ENCODE data around the gene PLA1A. TPM values are rescaled to one million over a fixed set of nuclear protein-coding genes. Genes with fewer than 3 reads are reported as not detected.
A peak's percentile ranks its signal among the peaks of the same experiment; 100 is the strongest.
"Not testable (repeated sequence)": the region's sequence is repeated elsewhere in the genome, so short reads cannot be mapped to it uniquely, and the experiment has no call there.

The PLA1A gene
- 1 to 10 TPM; 2.0 to 6.7 (median 3.9) TPM for total RNA-seq

- intact Hi-C loops (cut with DNase I) = no loop called here
- H3K36me3 ChIP-seq = no peaks in the 10 kb centered on the region
- H3K27ac ChIP-seq = peak within 1 kb of the TSS; percentile 12 to 62 (median 51)
- peaks cover 0 to 9% of the 10 kb centered on the region in 2 donors for H3K4me1 ChIP-seq
- no peak for DNase-seq
- no peaks in the 10 kb centered on the region for H3K9me3 ChIP-seq
- H3K27me3 ChIP-seq = no peaks in the 10 kb centered on the region
- H3K4me3 ChIP-seq (replicated peaks in 1 of 3) = no peak within 1 kb of the TSS
- no peak for TF ChIP-seq CTCF (IDR thresholded peaks at IDR 0.05)
- TF ChIP-seq POLR2A (IDR thresholded peaks at IDR 0.05) = no peak
- WGBS, 2 donors = 70 to 73% methylated on average over 7 of the region's 7 CpGs
Measured at GRCh38 chr3:119597548-119598288, at the start of gene PLA1A. PLA1A (plus strand) TSS chr3:119597885; CDS start chr3:119597914, 29 bp downstream.

GRCh38 chr3:119548341-119548740, 49.3 kb upstream of the PLA1A start:
- intact Hi-C loops (cut with DNase I) = no loop called here
- TF ChIP-seq CTCF (IDR thresholded peaks at IDR 0.05) (no peak), POLR2A (IDR thresholded peaks at IDR 0.05) (no peak)
- no peak overlapping the region for H3K27ac ChIP-seq
- DNase-seq = no peak
- 77 to 79% methylated on average over 3 of the region's 3 CpGs for WGBS, 2 donors
- H3K4me3 ChIP-seq (replicated peaks in 1 of 3) = no peak overlapping the region
- no peaks in the 10 kb centered on the region for H3K36me3 ChIP-seq
- no peaks in the 10 kb centered on the region for H3K27me3 ChIP-seq
- no peaks in the 10 kb centered on the region for H3K9me3 ChIP-seq
- no peaks in the 10 kb centered on the region for H3K4me1 ChIP-seq

GRCh38 chr3:119550192-119550910, 47.3 kb upstream of the PLA1A start:
- Histone ChIP-seq H3K27ac (no peak overlapping the region), H3K36me3 (no peaks in the 10 kb centered on the region), H3K9me3 (no peaks in the 10 kb centered on the region), H3K4me3 (replicated peaks in 1 of 3) (no peak overlapping the region), H3K4me1 (no peaks in the 10 kb centered on the region), H3K27me3 (no peaks in the 10 kb centered on the region)
- TF ChIP-seq POLR2A (IDR thresholded peaks at IDR 0.05) (no peak), CTCF (IDR thresholded peaks at IDR 0.05) (no peak)
- intact Hi-C loops (cut with DNase I) = no loop called here
- 93 to 96% methylated on average over 9 of the region's 9 CpGs for WGBS, 2 donors
- no peak for DNase-seq

- WGBS, 2 donors = 88 to 90% methylated on average over 5 of the region's 5 CpGs
- H3K27ac ChIP-seq = no peak overlapping the region
- DNase-seq = no peak
- intact Hi-C loops (cut with DNase I) = no loop called here
- H3K27me3 ChIP-seq = no peaks in the 10 kb centered on the region
- H3K9me3 ChIP-seq = no peaks in the 10 kb centered on the region
- H3K4me1 ChIP-seq = no peaks in the 10 kb centered on the region
- no peak overlapping the region for H3K4me3 ChIP-seq (replicated peaks in 1 of 3)
- H3K36me3 ChIP-seq = no peaks in the 10 kb centered on the region
- TF ChIP-seq CTCF (IDR thresholded peaks at IDR 0.05) (no peak), POLR2A (IDR thresholded peaks at IDR 0.05) (no peak)
Measured at GRCh38 chr3:119551598-119551997, 46.1 kb upstream of the PLA1A start.

DNA sequence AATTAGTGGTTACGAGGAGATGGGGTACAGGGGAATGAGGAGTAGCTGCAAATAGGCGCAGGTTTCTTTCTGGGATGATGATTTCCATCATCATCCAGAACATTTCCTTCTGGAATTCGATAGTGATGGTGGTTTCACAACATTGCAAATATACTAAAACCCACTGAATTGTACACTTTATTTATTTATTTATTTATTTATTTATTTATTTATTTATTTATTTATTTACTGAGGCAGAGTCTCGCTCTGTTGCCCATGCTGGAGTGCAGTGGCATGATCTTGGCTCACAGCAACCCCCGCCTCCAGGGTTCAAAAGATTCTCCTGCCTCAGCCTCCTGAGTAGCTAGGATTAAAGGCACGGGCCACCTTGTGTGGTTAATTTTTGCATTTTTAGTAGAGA, 44.8 kb upstream of the PLA1A start:
- 95 to 96% methylated on average over 6 of the region's 6 CpGs for WGBS, 2 donors
- H3K27me3 ChIP-seq; H3K4me1 ChIP-seq; H3K9me3 ChIP-seq; H3K36me3 ChIP-seq; H3K4me3 ChIP-seq (replicated peaks in 1 of 3); DNase-seq; H3K27ac ChIP-seq; intact Hi-C loops (cut with DNase I): not testable (repeated sequence)

Data from thyroid gland (tissue), 4 donors.